Measurements from ENCODE around the gene SUCO. TPM values are rescaled to one million over a fixed set of nuclear protein-coding genes. Genes with fewer than 3 reads are reported as not detected.
"Not testable (repeated sequence)": the region's sequence is repeated elsewhere in the genome, so short reads cannot be mapped to it uniquely, and the experiment has no call there.

Gene SUCO
- total RNA-seq, 1 experiment from 2014 or later = 44.1 TPM

DNA sequence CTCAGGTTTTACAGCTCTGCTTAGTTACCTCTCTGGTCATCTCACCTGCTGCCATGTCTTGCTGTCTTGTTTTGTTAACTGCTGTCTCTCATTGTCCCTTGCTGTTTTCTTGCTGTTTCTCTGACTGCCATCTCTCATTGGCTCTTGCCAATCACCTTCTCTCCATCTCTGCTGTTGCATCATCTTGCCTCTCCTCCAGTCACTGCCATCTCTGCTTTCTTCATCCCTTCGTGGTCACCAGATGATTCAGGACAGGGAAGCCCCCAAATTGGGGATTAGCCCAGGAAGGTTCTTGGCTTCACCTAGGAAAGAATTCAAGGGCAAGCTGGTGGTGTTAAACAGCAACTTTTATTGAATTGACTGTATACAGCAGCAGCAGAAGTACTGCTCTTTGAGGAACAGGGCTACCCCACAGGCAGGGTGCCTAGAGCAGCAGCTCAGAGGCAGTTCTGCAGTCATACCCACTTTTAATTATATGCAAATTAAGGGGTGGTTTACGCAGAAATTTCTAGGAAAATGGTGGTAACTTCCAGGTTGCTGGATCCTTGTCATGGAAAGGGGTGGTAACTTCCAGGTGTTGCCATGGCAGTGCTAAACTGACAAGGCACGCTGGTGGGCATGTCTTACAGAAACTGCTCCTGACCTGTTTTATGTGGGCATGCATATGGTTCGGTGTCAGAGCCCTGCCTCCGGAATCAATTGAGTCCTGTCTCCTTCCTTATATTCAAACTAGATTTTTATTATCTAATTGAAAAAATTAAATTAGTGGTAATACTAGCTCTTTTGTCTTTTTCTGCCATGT is 33.4 kb downstream of the SUCO start:
- DNase-seq (ENCODE audit: low read depth) = no peak

DNA sequence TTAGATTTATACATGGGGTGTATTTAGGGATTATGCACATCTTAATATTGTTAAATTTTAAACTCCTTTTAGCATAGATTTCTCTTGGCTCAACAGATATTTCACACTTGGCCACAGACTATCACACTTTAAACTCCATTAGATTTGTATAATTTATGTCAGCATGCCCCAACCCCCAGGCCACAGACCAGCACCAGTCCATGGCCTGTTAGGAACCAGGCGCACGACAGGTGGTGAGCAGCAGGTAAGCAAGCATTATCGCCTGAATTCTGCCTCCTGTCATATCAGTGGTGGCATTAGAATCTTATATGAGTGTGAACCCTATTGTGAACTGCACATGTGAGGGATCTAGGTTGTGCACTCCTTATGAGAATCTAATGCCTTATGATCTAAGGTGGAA is 34.8 kb downstream of the SUCO start:
- DNase-seq (ENCODE audit: low read depth) = no peak

DNA sequence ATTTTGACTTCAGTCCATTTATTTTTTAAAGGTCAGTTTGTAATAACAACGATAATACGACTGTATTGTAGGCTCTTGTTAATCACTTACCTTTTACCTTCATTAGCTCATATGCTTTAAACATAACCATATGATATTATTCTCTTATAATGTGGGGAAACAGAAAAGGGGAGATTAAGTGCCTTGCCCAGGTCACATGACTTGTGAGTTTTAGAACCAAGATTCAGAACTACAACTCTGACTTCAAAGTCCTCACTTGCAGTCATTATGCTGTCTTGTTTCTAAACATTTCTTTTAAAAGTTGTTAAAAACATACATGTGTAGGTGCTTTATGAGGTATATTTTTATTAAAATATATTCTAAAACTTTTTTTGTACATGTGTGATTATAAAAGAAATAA is 41.1 kb downstream of the SUCO start:
- DNase-seq (ENCODE audit: low read depth) = no peak

DNA sequence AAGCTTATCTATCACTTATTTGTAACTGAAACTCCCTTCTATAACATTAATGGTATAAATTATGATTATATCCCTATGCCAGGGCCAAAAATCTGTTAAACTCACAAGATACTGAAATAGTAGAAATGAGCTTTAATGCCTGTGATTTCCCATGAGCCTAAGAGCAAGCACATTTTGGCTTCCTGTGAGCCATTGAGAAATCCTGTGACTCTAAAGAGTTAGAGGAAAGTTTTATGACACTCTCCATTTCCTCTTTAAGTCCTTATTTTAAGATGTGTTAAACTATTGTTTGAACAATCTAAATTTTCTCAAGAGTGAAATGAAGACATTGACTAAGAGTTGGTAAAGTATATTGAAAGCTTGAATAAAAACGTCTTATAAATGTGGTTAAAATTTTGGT is 45.6 kb downstream of the SUCO start:
- no peak for DNase-seq (ENCODE audit: low read depth)

DNA sequence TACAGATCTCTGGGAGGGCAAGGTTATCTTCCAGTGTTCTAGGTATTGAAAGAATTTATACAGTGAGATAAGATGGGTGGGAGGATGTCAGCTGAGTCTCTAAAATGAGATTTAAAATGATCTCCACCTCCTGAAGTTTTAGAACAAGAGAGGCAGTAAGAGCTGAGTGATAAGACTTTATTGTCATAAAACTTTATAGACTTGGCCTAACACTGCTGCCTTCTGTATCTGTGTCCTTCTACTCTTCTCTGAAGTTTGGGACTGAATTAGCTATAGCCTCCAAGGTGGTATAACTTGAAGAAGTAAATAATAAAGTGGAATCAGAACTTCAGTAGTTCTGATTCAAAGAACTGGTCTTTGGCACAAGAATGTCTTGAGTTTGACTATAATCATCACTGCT is 48.3 kb downstream of the SUCO start:
- no peak for DNase-seq (ENCODE audit: low read depth)

DNA sequence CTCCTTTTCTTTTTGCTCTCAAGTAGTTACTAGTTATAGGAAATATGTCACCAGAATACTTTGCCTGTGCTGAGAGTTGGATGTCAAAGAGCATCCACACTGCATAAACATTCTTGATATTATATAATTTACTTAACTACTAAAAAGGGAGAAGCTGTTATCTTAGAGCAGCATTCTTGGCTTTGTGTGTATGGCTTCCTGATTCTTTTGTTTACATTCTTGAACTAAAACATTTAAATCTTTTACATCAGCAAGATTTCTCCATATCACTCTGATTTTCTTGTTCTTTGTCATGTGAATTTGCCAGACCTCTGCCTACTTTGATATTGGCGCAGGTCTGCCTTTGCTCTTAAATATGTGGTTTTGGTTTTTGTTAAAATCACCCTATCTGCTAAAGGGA is 48.8 kb downstream of the SUCO start:
- peak; percentile 14 for DNase-seq (ENCODE audit: low read depth)

DNA sequence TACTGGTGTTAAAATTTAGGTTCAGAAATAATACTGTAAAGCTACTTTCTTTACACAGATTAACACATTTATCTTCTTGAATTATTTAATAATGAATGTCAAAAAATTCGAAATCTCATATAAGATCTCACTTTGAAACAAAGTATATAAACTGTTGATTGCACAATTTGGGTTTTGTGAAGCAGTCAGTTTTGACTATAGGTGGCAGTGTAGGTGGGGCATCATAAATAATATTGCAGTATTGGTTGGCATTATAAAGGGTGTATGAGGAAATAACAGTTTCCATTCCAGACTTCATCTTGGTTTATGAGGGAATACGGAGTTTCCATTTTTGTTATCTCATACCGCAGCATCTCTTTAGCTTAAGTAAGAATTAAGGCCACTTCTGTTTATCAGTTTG is 49.9 kb downstream of the SUCO start:
- no peak for DNase-seq (ENCODE audit: low read depth)

DNA sequence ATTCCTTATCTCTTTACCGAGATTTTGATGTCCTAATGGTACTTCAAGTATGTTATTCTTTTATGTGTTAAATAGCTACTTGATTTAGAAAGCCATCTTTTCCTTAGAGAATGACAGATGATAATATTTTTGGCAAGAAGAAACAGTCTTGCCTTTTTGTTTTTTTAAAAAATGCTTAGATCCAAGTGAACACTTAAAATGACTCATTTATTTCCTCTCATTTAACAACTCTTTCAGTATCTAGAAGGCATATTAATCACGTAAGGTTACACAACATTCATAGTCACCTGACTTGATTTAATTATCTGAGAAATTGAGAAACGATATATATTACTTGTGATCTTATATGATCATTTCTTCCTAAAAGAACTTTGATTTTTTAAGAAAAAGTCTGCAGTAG is 52.4 kb downstream of the SUCO start:
- DNase-seq (ENCODE audit: low read depth) = peak; percentile 65

DNA sequence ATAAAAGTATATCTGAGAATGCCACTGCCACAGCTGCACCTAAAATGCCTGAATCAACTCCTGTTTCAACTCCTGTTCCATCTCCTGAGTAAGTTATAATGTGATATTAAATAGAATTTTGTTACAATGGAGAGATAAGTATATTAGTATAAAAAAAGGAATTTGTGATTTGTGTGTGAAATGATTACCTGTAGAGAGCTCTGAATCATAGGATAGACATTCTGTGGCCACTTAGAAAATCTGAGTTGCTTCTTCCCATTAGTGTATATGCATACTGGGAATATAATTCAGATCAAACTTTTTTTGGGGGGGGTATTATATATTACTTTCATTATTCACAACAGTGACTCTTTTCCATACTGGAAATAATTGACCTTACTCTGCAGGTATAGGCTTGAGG is 52.9 kb downstream of the SUCO start:
- peak; percentile 38 for DNase-seq (ENCODE audit: low read depth)

DNA sequence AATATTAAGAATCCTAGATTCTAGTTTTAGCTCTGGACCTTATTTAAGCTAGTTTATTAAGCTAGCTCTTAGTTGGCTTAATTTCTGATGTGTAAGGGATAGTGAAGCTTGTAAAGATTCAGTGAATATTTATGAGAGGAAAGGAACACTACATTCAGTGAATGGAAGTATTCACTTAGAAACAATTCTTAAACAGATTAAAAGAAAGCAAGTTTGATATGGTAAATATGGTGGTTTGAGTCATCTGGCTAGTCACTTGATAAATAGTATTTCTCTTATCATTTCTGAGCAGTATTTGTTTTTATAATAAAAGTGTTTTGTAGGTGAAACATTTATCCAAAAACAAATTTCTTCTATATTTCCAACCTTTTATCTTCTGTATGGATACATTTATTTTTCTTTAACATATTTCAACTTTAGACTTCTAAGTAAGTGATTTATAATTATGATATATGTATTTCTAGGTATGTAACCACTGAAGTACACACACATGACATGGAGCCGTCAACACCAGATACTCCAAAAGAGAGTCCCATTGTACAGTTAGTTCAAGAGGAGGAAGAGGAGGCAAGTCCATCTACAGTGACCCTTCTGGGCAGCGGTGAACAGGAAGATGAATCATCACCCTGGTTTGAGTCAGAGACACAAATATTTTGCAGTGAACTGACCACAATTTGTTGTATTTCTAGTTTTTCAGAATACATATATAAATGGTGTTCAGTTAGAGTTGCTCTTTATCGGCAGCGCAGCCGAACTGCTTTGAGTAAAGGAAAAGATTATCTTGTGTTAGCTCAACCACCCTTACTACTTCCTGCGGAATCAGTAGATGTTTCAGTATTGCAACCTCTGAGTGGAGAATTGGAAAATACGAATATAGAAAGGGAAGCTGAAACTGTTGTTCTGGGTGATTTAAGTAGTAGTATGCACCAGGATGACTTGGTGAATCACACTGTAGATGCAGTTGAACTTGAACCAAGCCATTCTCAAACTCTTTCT is 55.6 kb downstream of the SUCO start:
- peak; percentile 94 for DNase-seq (ENCODE audit: low read depth)

DNA sequence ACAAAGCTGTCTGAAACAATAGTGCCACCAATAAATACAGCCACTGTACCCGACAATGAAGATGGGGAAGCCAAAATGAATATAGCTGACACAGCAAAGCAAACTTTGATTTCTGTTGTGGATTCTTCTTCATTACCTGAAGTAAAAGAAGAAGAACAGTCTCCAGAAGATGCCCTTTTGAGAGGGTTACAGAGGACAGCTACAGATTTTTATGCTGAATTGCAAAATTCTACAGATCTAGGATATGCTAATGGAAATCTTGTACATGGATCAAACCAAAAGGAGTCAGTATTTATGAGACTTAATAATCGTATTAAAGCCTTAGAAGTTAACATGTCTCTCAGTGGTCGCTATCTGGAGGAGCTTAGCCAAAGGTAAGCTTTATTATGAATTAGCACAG is 56.6 kb downstream of the SUCO start:
- no peak for DNase-seq (ENCODE audit: low read depth)

DNA sequence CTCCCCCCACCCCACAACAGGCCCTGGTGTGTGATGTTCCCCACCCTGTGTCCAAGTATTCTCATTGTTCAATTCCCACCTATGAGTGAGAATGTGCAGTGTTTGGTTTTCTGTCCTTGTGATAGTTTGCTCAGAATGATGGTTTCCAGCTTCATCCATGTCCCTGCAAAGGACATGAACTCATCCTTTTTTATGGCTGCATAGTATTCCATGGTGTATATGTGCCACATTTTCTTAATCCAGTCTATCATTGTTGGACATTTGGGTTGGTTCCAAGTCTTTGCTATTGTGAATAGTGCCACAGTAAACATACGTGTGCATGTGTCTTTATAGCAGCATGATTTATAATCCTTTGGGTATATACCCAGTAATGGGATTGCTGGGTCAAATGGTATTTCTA is 58.5 kb downstream of the SUCO start:
- not testable (repeated sequence) for DNase-seq (ENCODE audit: low read depth)

DNA sequence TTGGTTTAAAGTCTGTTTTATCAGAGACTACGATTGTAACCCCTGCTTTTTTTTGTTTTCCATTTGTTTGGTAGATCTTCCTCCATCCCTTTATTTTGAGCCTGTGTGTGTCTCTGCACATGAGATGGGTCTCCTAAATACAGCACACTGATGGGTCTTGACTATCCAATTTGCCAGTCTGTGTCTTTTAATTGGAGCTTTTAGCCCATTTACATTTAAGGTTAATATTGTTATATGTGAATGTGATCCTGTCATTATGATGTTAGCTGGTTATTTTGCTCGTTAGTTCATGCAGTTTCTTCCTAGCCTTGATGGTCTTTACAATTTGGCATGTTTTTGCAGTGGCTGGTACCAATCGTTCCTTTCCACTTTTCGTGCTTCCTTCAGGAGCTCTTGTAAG is 62.1 kb downstream of the SUCO start:
- DNase-seq (ENCODE audit: low read depth) = not testable (repeated sequence)

DNA sequence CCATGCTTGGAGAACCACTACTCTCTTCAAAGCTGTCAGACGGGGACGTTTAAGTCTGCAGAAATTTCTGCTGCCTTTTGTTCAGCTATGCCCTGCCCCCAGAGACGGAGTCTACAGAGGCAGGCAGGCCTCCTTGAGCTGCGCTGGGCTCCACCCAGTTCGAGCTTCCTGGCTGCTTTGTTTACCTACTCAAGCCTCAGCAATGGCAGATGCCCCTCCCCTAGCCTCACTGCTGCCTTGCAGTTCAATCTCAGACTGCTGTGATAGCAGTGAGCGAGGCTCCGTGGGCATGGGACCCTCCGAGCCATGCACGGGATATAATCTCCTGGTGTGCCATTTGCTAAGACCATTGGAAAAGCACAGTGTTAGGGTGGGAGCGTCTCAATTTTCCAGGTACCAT is 63.8 kb downstream of the SUCO start:
- not testable (repeated sequence) for DNase-seq (ENCODE audit: low read depth)

DNA sequence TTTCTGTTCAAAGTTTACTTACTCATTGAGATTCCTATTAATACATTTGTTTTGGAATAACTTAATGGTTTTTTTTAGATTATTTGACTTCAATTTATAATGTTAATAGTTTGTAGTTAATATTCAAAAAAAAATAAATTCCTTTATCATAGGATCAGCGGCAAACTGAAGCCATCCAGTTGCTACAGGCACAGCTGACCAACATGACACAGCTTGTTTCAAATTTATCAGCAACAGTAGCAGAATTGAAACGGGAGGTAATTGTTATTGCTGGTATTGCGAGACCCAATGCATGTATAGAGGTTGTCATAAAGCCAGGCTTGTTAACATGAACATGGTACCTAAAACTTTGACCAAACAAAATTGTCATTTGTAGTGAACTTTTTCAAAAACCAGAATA is 67.0 kb downstream of the SUCO start:
- DNase-seq (ENCODE audit: low read depth) = no peak

DNA sequence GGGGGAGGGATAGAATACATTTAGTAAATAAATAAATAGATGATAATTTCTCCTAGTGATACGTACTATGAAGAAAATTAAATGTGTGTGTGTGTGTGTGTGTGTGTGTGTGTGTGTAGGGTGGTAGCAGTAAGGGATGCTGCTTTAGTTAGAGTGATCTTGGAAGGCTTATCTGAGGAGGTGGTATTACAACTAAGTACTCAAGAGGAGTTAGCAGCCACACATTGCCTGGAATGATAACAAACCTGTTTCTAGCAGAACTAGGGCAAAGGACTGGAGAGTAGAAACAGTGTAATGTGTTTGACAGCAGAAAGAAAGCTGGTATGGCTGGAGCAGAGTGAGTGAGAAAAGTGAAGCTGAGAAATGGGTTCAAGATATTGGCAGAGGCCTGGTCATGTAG is 67.7 kb downstream of the SUCO start:
- DNase-seq (ENCODE audit: low read depth) = no peak

DNA sequence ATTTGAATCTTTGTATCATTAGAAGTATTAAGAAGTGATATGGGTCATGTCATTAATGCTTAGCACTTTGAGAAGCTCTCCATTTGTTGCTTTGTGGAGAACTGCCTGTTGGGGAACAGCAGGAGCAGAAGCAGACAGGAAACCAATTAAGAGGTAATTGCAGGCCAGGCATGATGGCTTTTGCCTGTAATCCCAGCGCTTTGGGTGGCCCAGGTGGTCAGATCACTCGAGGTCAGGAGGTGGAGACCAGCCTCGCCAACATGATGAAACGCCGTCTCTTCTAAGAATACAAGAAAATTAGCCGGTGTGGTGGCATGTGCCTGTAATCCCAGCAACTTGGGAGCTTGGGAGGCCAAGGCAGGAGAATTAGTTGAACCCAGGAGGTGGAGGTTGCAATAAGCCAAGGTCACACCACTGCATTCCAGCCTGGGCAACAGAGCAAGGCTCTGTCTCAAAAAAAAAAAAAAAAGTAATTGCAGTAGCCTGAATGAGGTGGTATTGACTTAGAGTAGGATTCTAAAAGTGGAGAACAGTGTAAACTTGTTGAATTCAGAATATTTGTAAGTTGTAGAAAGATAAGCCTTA is 68.2 kb downstream of the SUCO start:
- no peak for DNase-seq (ENCODE audit: low read depth)

DNA sequence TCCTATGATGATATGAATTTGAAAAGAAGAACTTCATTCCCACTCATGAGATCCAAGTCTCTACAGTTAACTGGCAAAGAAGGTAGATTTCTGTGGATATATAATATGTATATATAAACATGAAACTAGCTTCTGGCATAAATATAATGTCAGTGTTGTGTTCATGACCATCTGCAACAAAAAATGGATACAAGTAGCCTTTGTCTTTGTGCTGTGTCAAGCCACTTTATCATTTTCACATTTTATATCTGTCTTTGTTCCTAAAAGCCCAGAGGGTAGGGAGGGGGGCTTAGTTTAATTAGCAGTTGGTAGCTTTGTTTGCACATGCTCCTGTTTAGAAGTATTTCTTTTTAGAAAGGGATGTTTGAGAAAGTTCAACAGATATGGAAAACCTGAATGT is 69.8 kb downstream of the SUCO start:
- DNase-seq (ENCODE audit: low read depth) = no peak

DNA sequence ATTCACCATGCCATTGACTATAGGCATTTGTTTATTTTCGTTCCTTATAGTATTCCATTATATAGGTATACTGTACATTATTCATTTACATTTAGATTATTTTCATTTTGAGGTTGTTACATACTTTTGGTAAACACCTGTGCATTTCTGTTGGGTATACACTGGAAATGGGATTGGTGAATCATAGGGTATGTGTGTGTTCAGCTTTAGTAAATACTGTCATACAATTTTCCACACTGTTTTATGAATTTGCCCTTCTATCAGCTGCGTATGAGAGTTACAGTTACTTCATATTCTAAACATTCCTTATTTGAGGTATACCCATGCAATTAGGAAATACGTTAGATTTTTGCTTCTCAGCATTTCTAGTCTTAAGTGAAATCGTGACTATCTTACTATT is 70.9 kb downstream of the SUCO start:
- no peak for DNase-seq (ENCODE audit: low read depth)

DNA sequence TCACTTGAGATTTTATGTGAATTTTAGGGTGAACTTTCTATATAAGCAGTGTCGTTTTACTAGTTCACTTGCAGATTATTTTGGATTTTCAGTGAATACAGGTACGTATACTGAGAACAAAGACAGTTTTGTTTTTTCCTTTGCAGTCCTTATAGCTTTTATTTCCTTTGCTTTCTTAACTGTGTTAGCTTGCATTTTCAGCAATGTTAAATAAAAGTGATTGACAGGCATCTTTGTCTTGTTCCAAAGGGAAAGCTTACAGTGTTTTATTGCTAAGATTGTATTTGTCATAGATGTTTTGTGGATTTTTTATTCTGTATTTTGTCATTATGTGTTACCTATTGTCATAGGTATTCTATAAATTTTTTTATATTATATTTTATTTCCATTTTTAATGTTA is 72.7 kb downstream of the SUCO start:
- DNase-seq (ENCODE audit: low read depth) = no peak

DNA sequence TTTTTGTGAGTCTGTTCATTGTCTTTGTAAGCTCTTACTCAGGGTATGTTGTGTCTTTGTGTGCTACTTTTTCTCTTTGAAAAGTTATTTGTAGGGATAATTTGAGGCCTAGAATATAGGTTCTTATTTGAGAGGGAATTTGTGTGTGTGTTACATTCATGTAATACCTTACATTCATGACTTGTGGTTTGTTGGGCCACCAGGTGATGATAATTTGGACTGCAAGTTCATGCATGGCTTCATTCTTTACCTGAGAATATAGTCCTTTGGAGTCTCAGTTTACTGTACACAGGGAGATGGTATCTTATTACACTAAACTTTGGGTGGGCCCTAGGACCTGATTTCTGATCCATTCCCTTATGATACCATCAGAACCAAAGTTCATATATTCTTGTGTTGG is 74.2 kb downstream of the SUCO start:
- DNase-seq (ENCODE audit: low read depth) = no peak

DNA sequence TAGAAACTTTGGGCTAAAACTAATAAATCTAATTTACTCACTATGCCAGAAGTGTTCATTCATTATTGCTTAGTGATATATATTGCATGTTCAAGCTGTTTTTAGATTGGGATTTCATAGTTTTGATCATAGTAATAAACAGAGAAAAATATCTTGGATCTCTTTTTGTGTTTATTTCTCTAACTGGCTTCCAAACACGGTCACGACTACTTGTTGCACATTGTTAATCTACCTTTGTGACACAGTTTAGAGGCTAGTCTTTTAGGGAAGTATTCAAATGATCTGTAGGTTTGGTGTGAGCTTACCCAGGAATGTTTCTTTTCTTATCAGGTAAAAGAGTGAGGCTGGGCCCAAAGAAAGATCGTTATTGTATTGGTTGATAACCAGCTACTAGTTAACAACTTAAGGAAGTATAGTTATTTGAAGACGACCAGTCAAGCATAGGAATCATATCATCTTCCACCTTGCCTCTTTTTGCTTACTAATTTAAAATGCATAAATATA is 75.2 kb downstream of the SUCO start:
- no peak for DNase-seq (ENCODE audit: low read depth)
